Cardiac fibroblast (primary cell): ENCODE data around the gene RPS6KB2.

Source experiments
- DNase-seq, 2 donors: peaks; one replicate each; pipeline versions ENCODE4 v3.0.0 to v3.0.0-alpha.2; 2010; ENCODE audit warnings: low read depth in 2 of 2
- H3K4me3 ChIP-seq, 2 donors: replicated peaks in 1 of 2; 1 replicate in 1 of 2; 2 replicates in 1 of 2; pipeline ENCODE4 v1.5.1; 2011; ENCODE audit warnings: low read depth in 2 of 2, low read length in 2 of 2, mild to moderate bottlenecking in 2 of 2, moderate library complexity in 1 of 2
- TF ChIP-seq, protein P1 (sequence below): IDR thresholded peaks from one replicate; pipeline ENCODE4 v1.5.1; 2011; ENCODE audit warnings: low read depth, mild to moderate bottlenecking, low read length, inconsistent platforms

Gene RPS6KB2

GRCh38 chr11:67466367-67466766, 38.1 kb downstream of the RPS6KB2 start:
- no peak overlapping the region for H3K4me3 ChIP-seq
- TF ChIP-seq, protein P1, sequence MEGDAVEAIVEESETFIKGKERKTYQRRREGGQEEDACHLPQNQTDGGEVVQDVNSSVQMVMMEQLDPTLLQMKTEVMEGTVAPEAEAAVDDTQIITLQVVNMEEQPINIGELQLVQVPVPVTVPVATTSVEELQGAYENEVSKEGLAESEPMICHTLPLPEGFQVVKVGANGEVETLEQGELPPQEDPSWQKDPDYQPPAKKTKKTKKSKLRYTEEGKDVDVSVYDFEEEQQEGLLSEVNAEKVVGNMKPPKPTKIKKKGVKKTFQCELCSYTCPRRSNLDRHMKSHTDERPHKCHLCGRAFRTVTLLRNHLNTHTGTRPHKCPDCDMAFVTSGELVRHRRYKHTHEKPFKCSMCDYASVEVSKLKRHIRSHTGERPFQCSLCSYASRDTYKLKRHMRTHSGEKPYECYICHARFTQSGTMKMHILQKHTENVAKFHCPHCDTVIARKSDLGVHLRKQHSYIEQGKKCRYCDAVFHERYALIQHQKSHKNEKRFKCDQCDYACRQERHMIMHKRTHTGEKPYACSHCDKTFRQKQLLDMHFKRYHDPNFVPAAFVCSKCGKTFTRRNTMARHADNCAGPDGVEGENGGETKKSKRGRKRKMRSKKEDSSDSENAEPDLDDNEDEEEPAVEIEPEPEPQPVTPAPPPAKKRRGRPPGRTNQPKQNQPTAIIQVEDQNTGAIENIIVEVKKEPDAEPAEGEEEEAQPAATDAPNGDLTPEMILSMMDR, result no peak
- DNase-seq, result no peak

GRCh38 chr11:67466962-67467771, 38.9 kb downstream of the RPS6KB2 start:
- no peak for DNase-seq
- H3K4me3 ChIP-seq, result no peak overlapping the region
- TF ChIP-seq, protein P1, result no peak

GRCh38 chr11:67468056-67468455, 39.8 kb downstream of the RPS6KB2 start:
- TF ChIP-seq, protein P1, result no peak
- H3K4me3 ChIP-seq, result peak overlapping the region; percentile 71 to 82
- DNase-seq, result no peak

DNA sequence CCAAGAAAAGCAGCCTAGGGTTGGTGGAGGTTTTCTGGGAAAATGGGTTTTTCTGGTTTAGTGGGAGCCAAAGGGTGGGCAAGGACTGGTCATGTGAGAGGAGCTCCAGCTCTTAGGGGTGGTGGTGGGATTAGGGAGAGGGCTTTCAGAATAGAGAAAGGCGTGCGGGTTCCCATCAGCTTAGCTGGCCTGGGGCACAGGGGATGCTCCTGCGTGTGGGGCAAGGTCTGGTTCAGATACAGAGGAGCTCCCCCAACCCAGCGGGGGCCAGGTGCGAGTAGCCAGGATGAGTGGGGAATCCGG, 40.1 kb downstream of the RPS6KB2 start:
- DNase-seq, result no peak
- H3K4me3 ChIP-seq, result peak overlapping the region; percentile 71 to 82
- TF ChIP-seq, protein P1, result no peak

DNA sequence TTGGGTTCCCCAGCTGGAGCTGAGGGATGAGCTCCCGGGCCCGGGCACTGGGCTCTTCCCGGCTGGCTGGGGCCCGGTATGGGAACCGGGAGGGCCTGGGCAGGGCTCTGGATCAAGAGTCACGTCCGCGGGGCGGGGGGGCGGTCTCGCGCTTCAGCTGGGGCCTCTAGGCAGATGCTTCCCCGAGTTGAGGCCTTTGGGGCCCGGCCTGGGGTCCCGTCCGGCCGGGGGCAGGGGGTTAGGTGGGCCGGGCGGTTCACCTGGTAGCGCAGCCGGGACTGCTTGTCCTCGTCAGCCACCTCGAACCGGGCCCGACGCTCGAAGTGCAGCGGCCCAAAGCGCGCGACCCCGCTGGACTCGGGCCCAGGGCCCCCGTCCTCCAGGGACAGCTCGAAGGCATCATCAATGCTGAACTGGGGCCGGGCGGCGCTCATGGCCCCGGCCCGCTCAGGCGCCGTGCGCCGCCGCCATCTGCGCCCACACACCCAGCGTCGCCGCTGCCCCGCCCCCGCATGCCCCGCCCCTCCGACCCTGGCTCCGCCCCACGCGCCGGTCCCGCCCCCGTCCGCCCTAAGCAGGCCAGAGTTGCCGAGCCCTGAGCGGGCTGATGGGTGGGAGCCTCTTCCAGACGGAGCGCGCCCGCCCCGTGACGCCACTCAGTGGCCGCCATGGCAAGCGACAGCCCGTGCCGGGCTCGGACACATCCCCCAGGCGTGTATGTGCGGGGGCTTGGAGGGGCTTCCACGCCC, 40.6 kb downstream of the RPS6KB2 start, which contains the start of gene TMEM134:
TMEM134 (minus strand) TSS at position 493 of the 749 bp plus-strand sequence; CDS start at position 434, 59 bp downstream.
- peak within 1 kb of the TSS; percentile 71 to 82 for H3K4me3 ChIP-seq
- TF ChIP-seq, protein P1, result peak; percentile 21
- DNase-seq, result peak; percentile 91 to 95

- DNase-seq, result no peak
- TF ChIP-seq, protein P1, result no peak
- H3K4me3 ChIP-seq, result peak overlapping the region; percentile 54 to 61
Observed at GRCh38 chr11:67469508-67469811, 41.2 kb downstream of the RPS6KB2 start.
